GM23248 (cell line): ENCODE data around the gene TSPEAR.

Experiments used
- EZH2 ChIP-seq: fragments of 200-600 bp; sonication (generic); IDR thresholded peaks from 2 replicates; pipeline ENCODE4 v1.6.1; 2018; ENCODE audit warnings: antibody characterized with exemption, mild to moderate bottlenecking; ENCODE audit not compliant: insufficient read depth, poor library complexity, severe bottlenecking
- EZH2phosphoT487 ChIP-seq: fragments of 200-600 bp; sonication (generic); IDR thresholded peaks from 2 replicates; pipeline ENCODE4 v1.6.1; 2018; ENCODE audit warnings: antibody characterized with exemption, moderate library complexity, mild to moderate bottlenecking, low read depth; ENCODE audit not compliant: insufficient read depth

DNA sequence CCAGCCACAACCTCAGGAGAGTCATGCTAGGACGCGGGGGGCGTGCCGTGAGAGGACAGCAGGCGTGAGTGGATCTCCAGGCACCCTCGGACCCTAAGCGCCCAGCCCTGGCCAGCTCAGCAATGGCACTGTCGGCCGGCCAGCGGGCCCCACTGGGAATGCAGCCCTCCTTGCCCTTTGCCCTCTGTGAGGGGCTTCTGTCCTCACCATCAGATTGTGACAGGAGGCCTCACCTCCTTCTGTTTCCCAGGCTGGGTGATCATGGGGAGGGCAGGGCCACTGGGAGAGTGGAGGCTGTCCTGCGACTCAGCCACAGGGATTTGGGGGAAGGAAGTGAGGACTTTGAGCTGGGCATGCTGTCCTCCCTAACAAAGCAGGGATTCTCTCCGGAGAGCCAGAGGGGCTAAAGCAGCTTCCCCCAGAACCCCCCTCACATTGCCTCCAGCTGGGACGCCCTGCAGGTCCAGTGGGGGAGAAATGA is 262.7 kb downstream of the TSPEAR start:
- no peak for TF ChIP-seq EZH2phosphoT487
- TF ChIP-seq EZH2: no peak
